Glutamatergic neuron (in vitro differentiated cells): Measurements from ENCODE around the gene ADCY5. TPM values are rescaled to one million over a fixed set of nuclear protein-coding genes. Genes with fewer than 3 reads are reported as not detected.
"Not testable (repeated sequence)": the region's sequence is repeated elsewhere in the genome, so short reads cannot be mapped to it uniquely, and the experiment has no call there.

Experiments
- DNase-seq: peaks from one replicate; pipeline ENCODE4 v3.0.0; 2022
- H3K27ac Mint-ChIP-seq: one replicate; pipeline ENCODE4 v1.8.0; 2020; ENCODE audit warnings: mild to moderate bottlenecking, mixed read lengths, inconsistent platforms; ENCODE audit not compliant: unreplicated experiment
- H3K27me3 Mint-ChIP-seq: one replicate; pipeline ENCODE4 v1.8.0; 2020; ENCODE audit warnings: mild to moderate bottlenecking, moderate library complexity, mixed read lengths, inconsistent platforms; ENCODE audit not compliant: unreplicated experiment
- H3K36me3 Mint-ChIP-seq: one replicate; pipeline ENCODE4 v1.8.0; 2020; ENCODE audit warnings: mild to moderate bottlenecking, mixed read lengths, inconsistent platforms; ENCODE audit not compliant: unreplicated experiment
- H3K4me1 Mint-ChIP-seq: one replicate; pipeline ENCODE4 v1.8.0; 2020; ENCODE audit warnings: mild to moderate bottlenecking, low read depth, mixed read lengths, inconsistent platforms; ENCODE audit not compliant: unreplicated experiment
- H3K4me3 Mint-ChIP-seq: one replicate; pipeline ENCODE4 v1.8.0; 2020; ENCODE audit warnings: mild to moderate bottlenecking, mixed read lengths, inconsistent platforms; ENCODE audit not compliant: unreplicated experiment
- H3K9me3 Mint-ChIP-seq: one replicate; pipeline ENCODE4 v1.8.0; 2020; ENCODE audit warnings: mild to moderate bottlenecking, moderate library complexity, mixed read lengths, inconsistent platforms; ENCODE audit not compliant: unreplicated experiment
- total RNA-seq: library from RNA; stranded (reverse); fragmentation: NEBNext Ultra II Directional; extraction: Animal tissue kit (Norgen Biotek cat#: 25700); gene quantifications from one replicate; pipeline ENCODE4 v1.2.1, GENCODE V29; 2021; ENCODE audit not compliant: unreplicated experiment
- TF ChIP-seq, protein P1 (sequence below): fragments of 200-600 bp; sonication (generic); IDR thresholded peaks from one replicate; pipeline ENCODE4 v1.5.0; 2021; ENCODE audit not compliant: partially characterized antibody, unreplicated experiment

Gene ADCY5
- total RNA-seq, 1 donor from 2014 or later = 2.1 TPM

- TF ChIP-seq, protein P1, sequence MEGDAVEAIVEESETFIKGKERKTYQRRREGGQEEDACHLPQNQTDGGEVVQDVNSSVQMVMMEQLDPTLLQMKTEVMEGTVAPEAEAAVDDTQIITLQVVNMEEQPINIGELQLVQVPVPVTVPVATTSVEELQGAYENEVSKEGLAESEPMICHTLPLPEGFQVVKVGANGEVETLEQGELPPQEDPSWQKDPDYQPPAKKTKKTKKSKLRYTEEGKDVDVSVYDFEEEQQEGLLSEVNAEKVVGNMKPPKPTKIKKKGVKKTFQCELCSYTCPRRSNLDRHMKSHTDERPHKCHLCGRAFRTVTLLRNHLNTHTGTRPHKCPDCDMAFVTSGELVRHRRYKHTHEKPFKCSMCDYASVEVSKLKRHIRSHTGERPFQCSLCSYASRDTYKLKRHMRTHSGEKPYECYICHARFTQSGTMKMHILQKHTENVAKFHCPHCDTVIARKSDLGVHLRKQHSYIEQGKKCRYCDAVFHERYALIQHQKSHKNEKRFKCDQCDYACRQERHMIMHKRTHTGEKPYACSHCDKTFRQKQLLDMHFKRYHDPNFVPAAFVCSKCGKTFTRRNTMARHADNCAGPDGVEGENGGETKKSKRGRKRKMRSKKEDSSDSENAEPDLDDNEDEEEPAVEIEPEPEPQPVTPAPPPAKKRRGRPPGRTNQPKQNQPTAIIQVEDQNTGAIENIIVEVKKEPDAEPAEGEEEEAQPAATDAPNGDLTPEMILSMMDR = no peak
- Mint-ChIP-seq H3K4me3 (no peak overlapping the region), H3K27ac (no peak overlapping the region), H3K36me3 (peaks cover 21% of the 10 kb centered on the region), H3K27me3 (no peaks in the 10 kb centered on the region), H3K4me1 (no peaks in the 10 kb centered on the region), H3K9me3 (no peaks in the 10 kb centered on the region)
- no peak for DNase-seq
Observed at GRCh38 chr3:123239756-123240155, 209.1 kb downstream of the ADCY5 start.

DNA sequence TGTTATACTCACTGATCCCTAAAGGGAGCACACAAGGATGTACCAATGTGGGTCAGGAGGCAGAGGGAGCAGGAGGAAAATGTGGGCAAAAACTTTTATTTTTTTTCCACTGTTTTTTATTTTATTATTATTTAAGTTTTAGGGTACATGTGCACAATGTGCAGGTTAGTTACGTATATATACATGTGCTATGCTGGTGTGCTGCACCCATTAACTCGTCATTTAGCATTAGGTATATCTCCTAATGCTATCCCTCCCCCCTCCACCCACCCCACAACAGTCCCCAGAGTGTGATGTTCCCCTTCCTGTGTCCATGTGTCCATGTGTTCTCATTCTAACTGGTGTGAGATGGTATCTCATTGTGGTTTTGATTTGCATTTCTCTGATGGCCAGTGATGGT is 209.7 kb downstream of the ADCY5 start:
- not testable (repeated sequence) for H3K27me3 Mint-ChIP-seq, H3K27ac Mint-ChIP-seq, H3K4me1 Mint-ChIP-seq, H3K4me3 Mint-ChIP-seq, DNase-seq, H3K9me3 Mint-ChIP-seq
- H3K36me3 Mint-ChIP-seq = peaks cover 21% of the 10 kb centered on the region

- Mint-ChIP-seq H3K9me3 (no peaks in the 10 kb centered on the region), H3K27me3 (no peaks in the 10 kb centered on the region), H3K4me1 (no peaks in the 10 kb centered on the region), H3K27ac (no peak overlapping the region), H3K4me3 (no peak overlapping the region), H3K36me3 (peaks cover 18% of the 10 kb centered on the region)
- TF ChIP-seq, protein P1 = no peak
- no peak for DNase-seq
Observed at GRCh38 chr3:123236902-123237301, 212.0 kb downstream of the ADCY5 start.

Other genes starting within 250 kb of the ADCY5 start
- gene SEC22A, start 247.1 kb downstream of the ADCY5 start, total RNA-seq = 14.6 TPM
- gene HACD2, start 136.0 kb upstream of the ADCY5 start, total RNA-seq = 6.9 TPM